Psoas muscle (tissue), 8 donors: ENCODE measurements around the gene TMEM271. TPM values are rescaled to one million over a fixed set of nuclear protein-coding genes. Genes with fewer than 3 reads are reported as not detected.

Source experiments
- ATAC-seq, 4 donors: fragments of 200-7000 bp; cut with Tn5 transposase; one replicate each; pipeline ENCODE4 v1.9.1; 2020; ENCODE audit warnings: moderate library complexity in 3 of 4, mild to moderate bottlenecking in 2 of 4
- DNase-seq, 2 donors: peaks; one replicate each; pipeline ENCODE4 v3.0.0-alpha.2; 2020
- H3K27ac ChIP-seq: fragments of 200-600 bp; one replicate; pipeline ENCODE4 v1.8.0; 2022
- H3K27me3 ChIP-seq, 3 donors: fragments of 200-600 bp in 1 of 3; one replicate each; pipeline versions ENCODE4 v1.6.1 to v1.8.0; 2013 to 2022; ENCODE audit warnings: low read length in 2 of 3, mild to moderate bottlenecking in 2 of 3, moderate library complexity in 1 of 3; ENCODE audit not compliant: insufficient read depth in 3 of 3
- H3K36me3 ChIP-seq, 2 donors: fragments of 200-600 bp in 1 of 2; one replicate each; pipeline versions ENCODE4 v1.6.1 to v1.8.0; 2013 to 2022; ENCODE audit warnings: low read depth in 1 of 2, mild to moderate bottlenecking in 1 of 2, moderate library complexity in 1 of 2; ENCODE audit not compliant: insufficient read depth in 1 of 2
- H3K4me1 ChIP-seq: fragments of 200-600 bp; one replicate; pipeline ENCODE4 v1.8.0; 2022
- H3K4me3 ChIP-seq: fragments of 200-600 bp; one replicate; pipeline ENCODE4 v1.8.0; 2022; ENCODE audit warnings: mild to moderate bottlenecking
- H3K9me3 ChIP-seq: fragments of 200-600 bp; one replicate; pipeline ENCODE4 v1.8.0; 2022
- CTCF ChIP-seq: fragments of 200-600 bp; IDR thresholded peaks from one replicate; pipeline ENCODE4 v1.8.0; 2022; ENCODE audit warnings: antibody characterized with exemption
- WGBS, 3 donors: extraction: QIAGEN DNeasy Blood & Tissue Kit; methylation state at CpG; one replicate each; pipeline versions ENCODE4 v1.1.6 to v1.1.7; 2013; 5-methylcytosine and 5-hydroxymethylcytosine counted together
- intact Hi-C, 2 donors: fragments of 100-400 bp; cut with DNase I; formaldehyde crosslinking; loops; one replicate each; pipeline versions ENCODE4 v1.11.0 to v1.14.2; 2022
- polyA plus RNA-seq, 3 donors: library from polyadenylated mRNA; stranded (reverse); fragments of 200-250 nt; gene quantifications; one replicate each; pipeline ENCODE4 v1.2.3, GENCODE V29; 2013
- total RNA-seq, 4 donors: library from RNA; stranded (reverse); fragmentation: NEBNext Ultra II Directional in 2 of 4; extraction: Animal tissue kit (Norgen Biotek cat#: 25700) in 2 of 4; gene quantifications; one replicate each; pipeline versions ENCODE4 v1.2.1 to v1.2.4, GENCODE V29; 2021 to 2023
- donor health status: healthy with polysubstance abuse.
- donor health status: DM: no; HTN: no; CAD: no; lungs with moderate emphysema.
- donor health status: Bipolar disorder and iron deficiency.
- donor health status: healthy.
- donor health status: DM: yes; HTN: yes; CAD: no.
- donor health status: DM: no; HTN: no; CAD: no.
- donor health status: DM: no; HTN: no; CAD: no.
- donor health status: DM: yes; HTN: yes; CAD: no.

Gene TMEM271
- total and polyA plus RNA-seq, 7 donors = not detected

GRCh38 chr4:534576-535151 is 41.4 kb downstream of the TMEM271 start:
- intact Hi-C loops = no loop called here
- no peak overlapping the region for H3K27ac ChIP-seq
- DNase-seq (no peak), ATAC-seq (no peak)
- WGBS, 3 donors = 92 to 95% (median 93%) methylated on average over 22 of the region's 22 CpGs
- TF ChIP-seq CTCF = no peak
- no peaks in the 10 kb centered on the region for H3K27me3 ChIP-seq
- peaks cover 3 to 96% of the 10 kb centered on the region in 2 donors for H3K36me3 ChIP-seq
- no peak overlapping the region for H3K4me3 ChIP-seq
- H3K4me1 ChIP-seq = no peaks in the 10 kb centered on the region
- H3K9me3 ChIP-seq = no peaks in the 10 kb centered on the region

GRCh38 chr4:534101-534575 is 42.0 kb downstream of the TMEM271 start:
- Histone ChIP-seq H3K27me3 (no peaks in the 10 kb centered on the region), H3K4me3 (no peak overlapping the region), H3K27ac (no peak overlapping the region), H3K4me1 (no peaks in the 10 kb centered on the region), H3K9me3 (no peaks in the 10 kb centered on the region), H3K36me3 (peaks cover 3 to 93% of the 10 kb centered on the region in 2 donors)
- TF ChIP-seq CTCF = no peak
- DNase-seq (no peak), ATAC-seq (no peak)
- 90 to 91% (median 90%) methylated on average over 20 to 21 of the region's 21 CpGs for WGBS, 3 donors
- intact Hi-C loops = no loop called here

- DNase-seq (no peak), ATAC-seq (no peak)
- no peak for TF ChIP-seq CTCF
- no peaks in the 10 kb centered on the region for H3K27me3 ChIP-seq
- H3K4me1 ChIP-seq = no peaks in the 10 kb centered on the region
- H3K27ac ChIP-seq = no peak overlapping the region
- H3K4me3 ChIP-seq = no peak overlapping the region
- 95 to 96% (median 95%) methylated on average over 36 of the region's 36 CpGs for WGBS, 3 donors
- no peaks in the 10 kb centered on the region for H3K9me3 ChIP-seq
- intact Hi-C loops = no loop called here
- H3K36me3 ChIP-seq = peaks cover 3 to 92% of the 10 kb centered on the region in 2 donors
Observed at GRCh38 chr4:533318-534100, 42.6 kb downstream of the TMEM271 start.

GRCh38 chr4:532588-533317 is 43.3 kb downstream of the TMEM271 start:
- H3K4me3 ChIP-seq = no peak overlapping the region
- TF ChIP-seq CTCF = no peak
- peaks cover 3 to 92% of the 10 kb centered on the region in 2 donors for H3K36me3 ChIP-seq
- H3K27me3 ChIP-seq = no peaks in the 10 kb centered on the region
- peak in 1 of 4 donors; percentile 49 for ATAC-seq
- intact Hi-C loops = no loop called here
- H3K27ac ChIP-seq = no peak overlapping the region
- no peaks in the 10 kb centered on the region for H3K9me3 ChIP-seq
- H3K4me1 ChIP-seq = no peaks in the 10 kb centered on the region
- no peak for DNase-seq
- 98 to 99% (median 98%) methylated on average over 10 of the region's 10 CpGs for WGBS, 3 donors
